ENCODE measurements around the gene ASIC2.

The ASIC2 gene

GRCh38 chr17:33225509-33225908, 67.6 kb downstream of the ASIC2 start:
- TF ChIP-seq POLR2AphosphoS5 (IDR thresholded peaks at IDR 0.05; ENCODE audit: low read depth) (no peak), SPI1 (IDR thresholded peaks at IDR 0.05; ENCODE audit: borderline replicate concordance, low read depth) (no peak), CTCF (IDR thresholded peaks at IDR 0.05; ENCODE audit: insufficient read depth, low read length) (no peak), REST (IDR thresholded peaks at IDR 0.05; ENCODE audit: insufficient replicate concordance, low read depth) (no peak), GABPA (IDR thresholded peaks at IDR 0.05; ENCODE audit: low read depth) (no peak)
- no peak for DNase-seq (ENCODE audit: low read depth in 1 of 2, low spot score in 1 of 2)
- Histone ChIP-seq H3K27me3 (ENCODE audit: insufficient read depth, poor library complexity, severe bottlenecking) (no peaks in the 10 kb centered on the region), H3K27ac (replicated peaks) (no peak overlapping the region), H3K4me3 (replicated peaks; ENCODE audit: insufficient read depth, low read length) (no peak overlapping the region)

GRCh38 chr17:33220036-33220435, 73.1 kb downstream of the ASIC2 start:
- DNase-seq (ENCODE audit: low read depth in 1 of 2, low spot score in 1 of 2): no peak
- H3K4me3 ChIP-seq (replicated peaks; ENCODE audit: insufficient read depth, low read length): no peak overlapping the region
- H3K27me3 ChIP-seq (ENCODE audit: insufficient read depth, poor library complexity, severe bottlenecking): no peaks in the 10 kb centered on the region
- TF ChIP-seq POLR2AphosphoS5 (IDR thresholded peaks at IDR 0.05; ENCODE audit: low read depth): no peak
- no peak for TF ChIP-seq CTCF (IDR thresholded peaks at IDR 0.05; ENCODE audit: insufficient read depth, low read length)
- no peak for TF ChIP-seq SPI1 (IDR thresholded peaks at IDR 0.05; ENCODE audit: borderline replicate concordance, low read depth)
- no peak for TF ChIP-seq GABPA (IDR thresholded peaks at IDR 0.05; ENCODE audit: low read depth)
- TF ChIP-seq REST (IDR thresholded peaks at IDR 0.05; ENCODE audit: insufficient replicate concordance, low read depth): no peak
- no peak overlapping the region for H3K27ac ChIP-seq (replicated peaks)

- Histone ChIP-seq H3K27me3 (ENCODE audit: insufficient read depth, poor library complexity, severe bottlenecking) (no peaks in the 10 kb centered on the region), H3K4me3 (replicated peaks; ENCODE audit: insufficient read depth, low read length) (no peak overlapping the region), H3K27ac (replicated peaks) (no peak overlapping the region)
- no peak for DNase-seq (ENCODE audit: low read depth in 1 of 2, low spot score in 1 of 2)
- no peak for TF ChIP-seq REST (IDR thresholded peaks at IDR 0.05; ENCODE audit: insufficient replicate concordance, low read depth)
- TF ChIP-seq GABPA (IDR thresholded peaks at IDR 0.05; ENCODE audit: low read depth): no peak
- no peak for TF ChIP-seq SPI1 (IDR thresholded peaks at IDR 0.05; ENCODE audit: borderline replicate concordance, low read depth)
- TF ChIP-seq CTCF (IDR thresholded peaks at IDR 0.05; ENCODE audit: insufficient read depth, low read length): no peak
- no peak for TF ChIP-seq POLR2AphosphoS5 (IDR thresholded peaks at IDR 0.05; ENCODE audit: low read depth)
These were observed 74.1 kb downstream of the ASIC2 start for GRCh38 chr17:33218698-33219601.

All from HL-60 (cell line).